ENCODE measurements around the gene SYNPR.

GRCh38 chr3:63456901-63457300, 178.8 kb downstream of the SYNPR start:
- TF ChIP-seq CTCF (IDR thresholded peaks at IDR 0.05) (no peak), POLR2A (IDR thresholded peaks at IDR 0.05) (no peak)

Data from lower leg skin (tissue), 3 donors.